Stimulated activated CD4-positive, alpha-beta T cell treated with anti-CD3 and anti-CD28 coated beads, Interleukin-2, amount 100 ng/mL, for 24 hours (primary cell): ENCODE results near the gene SLAMF6.

ENCODE experiments used
- DNase-seq, 2 donors: peaks; one replicate each; pipeline ENCODE4 v3.0.0-alpha.2; 2020

The SLAMF6 gene

GRCh38 chr1:160460683-160461287 is 62.3 kb downstream of the SLAMF6 start:
- DNase-seq: peak; percentile 42 to 55

GRCh38 chr1:160460214-160460642 is 62.8 kb downstream of the SLAMF6 start:
- DNase-seq: peak in 1 of 2 donors; percentile 39

- no peak for DNase-seq
Observed at GRCh38 chr1:160459687-160460086, 63.4 kb downstream of the SLAMF6 start.

GRCh38 chr1:160459056-160459455 is 64.0 kb downstream of the SLAMF6 start:
- DNase-seq: no peak

GRCh38 chr1:160455153-160455517 is 67.9 kb downstream of the SLAMF6 start:
- DNase-seq: no peak

- no peak for DNase-seq
Observed at GRCh38 chr1:160454371-160455152, 68.5 kb downstream of the SLAMF6 start.

GRCh38 chr1:160453443-160453842 is 69.6 kb downstream of the SLAMF6 start:
- no peak for DNase-seq

GRCh38 chr1:160451859-160452232 is 71.2 kb downstream of the SLAMF6 start:
- DNase-seq: no peak

GRCh38 chr1:160451119-160451858 is 71.8 kb downstream of the SLAMF6 start:
- DNase-seq: no peak

GRCh38 chr1:160449494-160449893 is 73.6 kb downstream of the SLAMF6 start:
- DNase-seq: no peak

- no peak for DNase-seq
Observed at GRCh38 chr1:160446945-160447600, 76.0 kb downstream of the SLAMF6 start.

GRCh38 chr1:160439718-160440117 is 83.3 kb downstream of the SLAMF6 start:
- DNase-seq: no peak

- DNase-seq: no peak
Observed at GRCh38 chr1:160438935-160439334, 84.1 kb downstream of the SLAMF6 start.

- DNase-seq: no peak
Observed at GRCh38 chr1:160438317-160438918, 84.6 kb downstream of the SLAMF6 start.

- peak in 1 of 2 donors; percentile 29 for DNase-seq
Observed at GRCh38 chr1:160437432-160438316, 85.4 kb downstream of the SLAMF6 start.

- DNase-seq: no peak
Observed at GRCh38 chr1:160436966-160437365, 86.1 kb downstream of the SLAMF6 start.
